Right lobe of liver (tissue), 4 donors: ENCODE results near the gene HDHD3.

Experiments
- POLR2A ChIP-seq: fragments of 450-650 bp; IDR thresholded peaks from one replicate; pipeline ENCODE4 v1.6.1; 2017; ENCODE audit warnings: antibody characterized with exemption, mild to moderate bottlenecking
- TF ChIP-seq, protein P1 (sequence below), 4 donors: fragments of 200-600 bp in 3 of 4; fragments of 450-650 bp in 1 of 4; IDR thresholded peaks; one replicate each; pipeline versions ENCODE4 v1.5.1 to v1.8.0; 2016 to 2022; ENCODE audit warnings: antibody characterized with exemption in 4 of 4, mild to moderate bottlenecking in 2 of 4
- donor health status: DM: no; HTN: no; CAD: no.
- donor health status: DM: no; HTN: no; CAD: no.
- donor health status: DM: no; HTN: yes; CAD: no.

DNA sequence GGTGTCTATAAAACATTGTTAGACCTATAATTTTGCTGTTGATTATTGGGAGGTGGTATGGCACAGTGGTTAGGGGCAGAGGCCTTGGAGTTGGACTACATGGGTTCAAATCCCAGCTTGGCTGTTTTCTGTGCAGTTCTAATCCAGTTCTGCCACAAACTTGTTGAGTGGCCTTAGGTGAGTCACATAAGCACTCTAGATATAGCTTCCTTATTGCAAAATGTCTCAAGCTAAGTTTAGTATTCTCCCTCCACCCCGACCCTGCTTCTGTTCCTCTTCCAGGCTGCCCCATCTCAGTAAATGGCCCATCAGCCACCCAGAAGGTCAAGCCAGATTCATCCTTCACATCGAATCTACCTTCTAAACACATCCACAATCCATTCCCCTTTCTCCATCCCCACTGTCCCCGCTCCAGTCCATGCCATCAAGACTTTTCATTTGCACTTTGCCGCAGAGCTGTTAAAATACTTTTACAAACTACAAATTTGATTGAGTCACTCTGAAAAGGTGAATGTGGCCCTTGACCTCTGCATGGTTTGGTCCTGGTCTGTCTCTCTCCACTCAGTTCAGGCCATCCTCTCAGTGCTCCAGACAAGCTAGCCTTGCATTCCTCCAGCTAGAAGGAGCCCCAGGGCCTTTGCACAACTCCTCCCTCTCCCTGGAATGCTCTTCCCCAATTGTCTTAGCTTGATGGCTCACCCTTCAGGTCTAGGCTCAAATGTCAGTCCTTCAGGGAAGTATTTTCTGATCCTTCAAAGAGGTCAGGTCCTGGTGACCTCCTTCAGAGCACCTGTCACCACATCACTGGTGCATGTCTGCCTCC lies 10.0 kb upstream of the HDHD3 start:
- TF ChIP-seq, protein P1, sequence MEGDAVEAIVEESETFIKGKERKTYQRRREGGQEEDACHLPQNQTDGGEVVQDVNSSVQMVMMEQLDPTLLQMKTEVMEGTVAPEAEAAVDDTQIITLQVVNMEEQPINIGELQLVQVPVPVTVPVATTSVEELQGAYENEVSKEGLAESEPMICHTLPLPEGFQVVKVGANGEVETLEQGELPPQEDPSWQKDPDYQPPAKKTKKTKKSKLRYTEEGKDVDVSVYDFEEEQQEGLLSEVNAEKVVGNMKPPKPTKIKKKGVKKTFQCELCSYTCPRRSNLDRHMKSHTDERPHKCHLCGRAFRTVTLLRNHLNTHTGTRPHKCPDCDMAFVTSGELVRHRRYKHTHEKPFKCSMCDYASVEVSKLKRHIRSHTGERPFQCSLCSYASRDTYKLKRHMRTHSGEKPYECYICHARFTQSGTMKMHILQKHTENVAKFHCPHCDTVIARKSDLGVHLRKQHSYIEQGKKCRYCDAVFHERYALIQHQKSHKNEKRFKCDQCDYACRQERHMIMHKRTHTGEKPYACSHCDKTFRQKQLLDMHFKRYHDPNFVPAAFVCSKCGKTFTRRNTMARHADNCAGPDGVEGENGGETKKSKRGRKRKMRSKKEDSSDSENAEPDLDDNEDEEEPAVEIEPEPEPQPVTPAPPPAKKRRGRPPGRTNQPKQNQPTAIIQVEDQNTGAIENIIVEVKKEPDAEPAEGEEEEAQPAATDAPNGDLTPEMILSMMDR (IDR thresholded peaks at IDR 0.05) = no peak
- no peak for TF ChIP-seq POLR2A
